Tracheal epithelial cell (primary cell): ENCODE data around the gene CFAP410. TPM values are rescaled to one million over a fixed set of nuclear protein-coding genes. Genes with fewer than 3 reads are reported as not detected.

Experiments
- total RNA-seq: library from RNA; depleted of rRNA; stranded (reverse); fragments of >200 nt; gene quantifications from 2 replicates; pipeline ENCODE4 v1.2.1, GENCODE V29; 2014

CFAP410 gene
- total RNA-seq: 5.1 and 7.9 TPM in 2 replicates

GRCh38 chr21:44338971-44339910 is at the start of gene CFAP410:
Gene CFAP410, minus strand, starts transcription at chr21:44339390. Its CDS starts 196 bp downstream, at chr21:44339194.

GRCh38 chr21:44353191-44353970 is 14.2 kb upstream of the CFAP410 start, which contains the start of gene TRPM2:
Gene TRPM2, plus strand, starts transcription at chr21:44353621. Its CDS starts 80 bp downstream, at chr21:44353701.

GRCh38 chr21:44299458-44300261 is 39.5 kb downstream of the CFAP410 start, which contains the start of gene PFKL:
Gene PFKL, plus strand, starts transcription at chr21:44300053. Its CDS starts 53 bp downstream, at chr21:44300106.

GRCh38 chr21:44285138-44285992 is 53.8 kb downstream of the CFAP410 start, which contains the start of gene AIRE:
Gene AIRE, plus strand, starts transcription at chr21:44285876. Its CDS starts 131 bp downstream, at chr21:44286007.

Other genes with a start within 250 kb of the CFAP410 start
- gene PWP2, start 232.0 kb downstream of the CFAP410 start, total RNA-seq: 4.8 and 9.2 TPM in 2 replicates
- gene GATD3, start 205.7 kb downstream of the CFAP410 start, total RNA-seq: 11.5 and 15.2 TPM in 2 replicates
- gene ICOSLG, start 98.4 kb downstream of the CFAP410 start, total RNA-seq: 0.85 and 1.2 TPM in 2 replicates
- not detected in 2 replicates for gene DNMT3L, start 77.5 kb downstream of the CFAP410 start, total RNA-seq
- gene AIRE, start 53.5 kb downstream of the CFAP410 start, total RNA-seq: not detected in 2 replicates
- gene PFKL, start 39.3 kb downstream of the CFAP410 start, total RNA-seq: 113 and 239 TPM in 2 replicates
- gene TRPM2, start 14.2 kb upstream of the CFAP410 start, total RNA-seq: under 0.01 and 0.24 TPM in 2 replicates
- 0.43 and 0.72 TPM in 2 replicates for gene LRRC3, start 116.1 kb upstream of the CFAP410 start, total RNA-seq
- gene KRTAP10-1, start 200.8 kb upstream of the CFAP410 start, total RNA-seq: not detected in 2 replicates
- not detected in 2 replicates for gene KRTAP10-2, start 212.1 kb upstream of the CFAP410 start, total RNA-seq
- gene KRTAP10-3, start 219.4 kb upstream of the CFAP410 start, total RNA-seq: not detected in 2 replicates
- gene KRTAP10-4, start 234.3 kb upstream of the CFAP410 start, total RNA-seq: not detected in 2 replicates
- not detected in 2 replicates for gene KRTAP10-5, start 241.2 kb upstream of the CFAP410 start, total RNA-seq